ENCODE results near the gene UROC1.

GRCh38 chr3:126540342-126540849 lies 22.8 kb upstream of the UROC1 start:
- no peak for TF ChIP-seq CTCF (conservative IDR thresholded peaks at IDR 0.05; ENCODE audit: low read depth in 2 of 2)
- TF ChIP-seq EZH2 (IDR thresholded peaks at IDR 0.05; ENCODE audit: low read depth, unreplicated experiment) = no peak
- TF ChIP-seq POLR2AphosphoS5 (IDR thresholded peaks at IDR 0.05; ENCODE audit: low read depth) = no peak
- TF ChIP-seq REST (IDR thresholded peaks at IDR 0.05; ENCODE audit: unreplicated experiment) = no peak
- TF ChIP-seq EZH2phosphoT487 (IDR thresholded peaks at IDR 0.05; ENCODE audit: unreplicated experiment) = no peak
- TF ChIP-seq ETS1 (IDR thresholded peaks at IDR 0.05) = no peak
- no peak for TF ChIP-seq ZNF462 (CRISPR knock-in tag; IDR thresholded peaks at IDR 0.05)
- no peak for TF ChIP-seq ZNF331 (CRISPR knock-in tag; IDR thresholded peaks at IDR 0.05; ENCODE audit: low read depth)
- TF ChIP-seq CREB1 (CRISPR knock-in tag; IDR thresholded peaks at IDR 0.05; ENCODE audit: low read depth) = no peak
- no peak for TF ChIP-seq NANOG (IDR thresholded peaks at IDR 0.05; ENCODE audit: borderline replicate concordance)
